GM12878 (cell line): ENCODE measurements around the gene TRIM13. TPM values are rescaled to one million over a fixed set of nuclear protein-coding genes. Genes with fewer than 3 reads are reported as not detected.

ENCODE experiments used
- ATAC-seq: fragments of 200-7000 bp; cut with Tn5 transposase; 3 replicates; pipeline ENCODE4 v1.9.1; 2020; ENCODE audit warnings: mild to moderate bottlenecking, moderate library complexity
- BruUV-seq: library from RNA; stranded (reverse); fragments of 400-500 nt; replicated peaks from 2 replicates; lab custom pipeline; 2021; lab: Mats Ljungman, UMichigan
- CTCF ChIA-PET: fragments of 300-600 bp; sonication (Branson Sonifier 250); formaldehyde crosslinking; extraction: SDS; loops from one replicate; lab custom pipeline; 2021; ENCODE audit warnings: inconsistent platforms; lab: Yijun Ruan, JAX
- POLR2A ChIA-PET: fragments of 350-600 bp; formaldehyde crosslinking; extraction: SDS; loops from one replicate; lab custom pipeline; 2021; ENCODE audit warnings: inconsistent platforms; lab: Charles Lee
- RAD21 ChIA-PET: fragments of 300-600 bp; sonication (Branson Sonifier 250); formaldehyde crosslinking; loops from one replicate; lab custom pipeline; 2023; ENCODE audit warnings: antibody characterized with exemption; ENCODE audit not compliant: unreplicated experiment; lab: Charles Lee
- SMC1A ChIA-PET: fragments of 300-600 bp; sonication (Branson Sonifier 250); formaldehyde crosslinking; loops from one replicate; lab custom pipeline; 2023; ENCODE audit not compliant: unreplicated experiment, uncharacterized antibody; lab: Charles Lee
- DNase-seq: peaks from one replicate; pipeline ENCODE4 v3.0.0-alpha.2; 2011; ENCODE audit warnings: low read depth, low spot score
- FAIRE-seq: peaks from 3 replicates; lab custom pipeline; 2011; peaks lifted over from hg19 to GRCh38; lab: Jason Lieb, UNC
- H2AFZ ChIP-seq: 2 replicates; pipeline ENCODE4 v1.6.0; 2011; ENCODE audit warnings: low read depth, low read length, control low read depth; ENCODE audit not compliant: control insufficient read depth
- H3K27ac ChIP-seq: 2 replicates; pipeline ENCODE4 v1.5.1; 2011; ENCODE audit warnings: control low read depth; ENCODE audit not compliant: control insufficient read depth, insufficient read depth
- H3K27me3 ChIP-seq, 2 experiments: replicated peaks in 1 of 2; 2 replicates each; pipeline versions ENCODE4 v1.6.0 to v1.6.1; 2011; ENCODE audit warnings: low read length in 1 of 2; ENCODE audit not compliant: control insufficient read depth in 2 of 2, insufficient read depth in 2 of 2
- H3K36me3 ChIP-seq, 2 experiments: 2 replicates each; pipeline ENCODE4 v1.5.1; 2011; ENCODE audit warnings: low read length in 1 of 2; ENCODE audit not compliant: control insufficient read depth in 2 of 2, insufficient read depth in 2 of 2
- H3K4me1 ChIP-seq: 2 replicates; pipeline ENCODE4 v1.6.1; 2011; ENCODE audit warnings: mild to moderate bottlenecking, low read length, moderate library complexity, mixed read lengths; ENCODE audit not compliant: control insufficient read depth, insufficient read depth
- H3K4me2 ChIP-seq: 2 replicates; pipeline ENCODE4 v1.6.0; 2011; ENCODE audit warnings: control low read depth; ENCODE audit not compliant: control insufficient read depth, insufficient read depth
- H3K4me3 ChIP-seq: fragments of 200-600 bp; sonication (generic); 2 replicates; pipeline ENCODE4 v1.5.1; 2016
- H3K79me2 ChIP-seq: 2 replicates; pipeline ENCODE4 v1.6.0; 2011; ENCODE audit warnings: low read length; ENCODE audit not compliant: control insufficient read depth, insufficient read depth
- H3K9ac ChIP-seq: 2 replicates; pipeline ENCODE4 v1.8.0; 2011; ENCODE audit warnings: low read length, control low read depth, mixed read lengths; ENCODE audit not compliant: control insufficient read depth, insufficient read depth
- H3K9me3 ChIP-seq: replicated peaks from 3 replicates; pipeline ENCODE4 v1.5.1; 2011; ENCODE audit warnings: mild to moderate bottlenecking, low read length; ENCODE audit not compliant: control insufficient read depth, insufficient read depth
- H4K20me1 ChIP-seq: 2 replicates; pipeline ENCODE4 v1.6.0; 2011; ENCODE audit not compliant: control insufficient read depth, insufficient read depth
- BCL11A ChIP-seq: IDR thresholded peaks from 2 replicates; pipeline ENCODE4 v1.6.1; 2011; ENCODE audit warnings: low read depth, low read length
- CBFB ChIP-seq: IDR thresholded peaks from 2 replicates; pipeline ENCODE4 v1.6.1; 2016; ENCODE audit warnings: antibody characterized with exemption, low read depth
- DPF2 ChIP-seq: fragments of 450-650 bp; IDR thresholded peaks from 2 replicates; pipeline ENCODE4 v1.6.1; 2017; ENCODE audit warnings: mild to moderate bottlenecking
- EGR1 ChIP-seq, 2 experiments: IDR thresholded peaks; 1 replicate in 1 of 2; 2 replicates in 1 of 2; pipeline ENCODE4 v1.6.1; 2011 to 2012; ENCODE audit warnings: low read depth in 2 of 2, low read length in 2 of 2, borderline replicate concordance in 1 of 2, mild to moderate bottlenecking in 1 of 2, moderate library complexity in 1 of 2
- FOS ChIP-seq: IDR thresholded peaks from 3 replicates; pipeline ENCODE4 v1.6.1; 2011; ENCODE audit warnings: borderline replicate concordance; ENCODE audit not compliant: insufficient read length; ENCODE audit errors: extremely low read depth
- FOXM1 ChIP-seq: IDR thresholded peaks from 2 replicates; pipeline ENCODE4 v1.6.1; 2012; ENCODE audit warnings: low read depth, mild to moderate bottlenecking, inconsistent platforms, low read length, moderate library complexity
- HDAC2 ChIP-seq: fragments of 200-600 bp; sonication (generic); IDR thresholded peaks from 2 replicates; pipeline ENCODE4 v1.6.1; 2017
- MAX ChIP-seq: IDR thresholded peaks from 2 replicates; pipeline ENCODE4 v1.6.1; 2012; ENCODE audit warnings: low read depth, low read length, improper control_type of control experiment
- POLR2AphosphoS5 ChIP-seq: IDR thresholded peaks from 2 replicates; pipeline ENCODE4 v1.6.1; 2011; ENCODE audit warnings: mild to moderate bottlenecking, low read length, inconsistent platforms
- RAD51 ChIP-seq: fragments of 450-650 bp; IDR thresholded peaks from 2 replicates; pipeline ENCODE4 v1.6.1; 2016; ENCODE audit warnings: moderate library complexity, mild to moderate bottlenecking, inconsistent platforms
- RB1 ChIP-seq: fragments of 450-650 bp; formaldehyde crosslinking; IDR thresholded peaks from 2 replicates; pipeline ENCODE4 v1.6.1; 2017; ENCODE audit warnings: mild to moderate bottlenecking, borderline replicate concordance
- RCOR1 ChIP-seq: conservative IDR thresholded peaks from 2 replicates; pipeline ENCODE4 v1.6.1; 2012; ENCODE audit warnings: low read depth, low read length, improper control_type of control experiment
- RFX5 ChIP-seq: IDR thresholded peaks from 2 replicates; pipeline ENCODE4 v1.6.1; 2011; ENCODE audit warnings: low read depth, low read length, improper control_type of control experiment
- SREBF2 ChIP-seq: IDR thresholded peaks from 2 replicates; pipeline ENCODE4 v1.6.1; 2012; ENCODE audit warnings: mild to moderate bottlenecking, low read length
- ZSCAN29 ChIP-seq: fragments of 450-650 bp; IDR thresholded peaks from 2 replicates; pipeline ENCODE4 v1.6.1; 2017; ENCODE audit warnings: mild to moderate bottlenecking, moderate library complexity
- WGBS: methylation state at CpG from one replicate; pipeline ENCODE4 v1.1.6; 2016; ENCODE audit warnings: low lambda C conversion rate; ENCODE audit not compliant: insufficient replicate concordance, insufficient coverage; ENCODE audit errors: missing lambda C conversion rate; 5-methylcytosine and 5-hydroxymethylcytosine counted together
- in situ Hi-C: fragments of 300-500 bp; cut with MboI; formaldehyde crosslinking; loops from 9 replicates; pipeline ENCODE4 v1.14.3; 2018; ENCODE audit warnings: mixed read lengths
- intact Hi-C: fragments of 100-400 bp; cut with micrococcal nuclease; formaldehyde crosslinking; loops from one replicate; pipeline ENCODE4 v1.14.2; 2022; ENCODE audit not compliant: unreplicated experiment
- polyA plus RNA-seq, 11 experiments: library from polyadenylated mRNA; depleted of rRNA in 4 of 11; unstranded in 6 of 11; stranded (reverse) in 5 of 11; fragments of >200 nt; fragmentation: Nextera tagmentation in 4 of 11; fragmentation: Illumina TruSeq in 1 of 11; extraction: Ambion mirVana in 4 of 11; extraction: Trizol in 1 of 11; gene quantifications; 1 replicate in 1 of 11; 2 replicates in 10 of 11; pipeline versions ENCODE4 v1.2.1 to v1.2.3, GENCODE V29; 2011 to 2016; ENCODE audit warnings: inconsistent platforms in 2 of 11, missing spikeins in 2 of 11, low read depth in 1 of 11
- total RNA-seq, 4 experiments: library from RNA; depleted of rRNA in 3 of 4; stranded (reverse); fragments of >200 nt in 3 of 4; fragmentation: Illumina TruSeq in 1 of 4; extraction: Trizol in 1 of 4; gene quantifications; 2 replicates each; pipeline versions ENCODE4 v1.2.1 to v1.2.3, GENCODE V29; 2013 to 2021

TRIM13 gene
- total and polyA plus RNA-seq, 10 of the 15 experiments (the other 5 are each of a cell fraction or from before 2014, with no cell fraction given), result 15.4 to 33.8 (median 21.0) TPM

- no peak for TF ChIP-seq EGR1 (IDR thresholded peaks at IDR 0.05; ENCODE audit: borderline replicate concordance in 1 of 2, low read depth in 2 of 2, low read length in 2 of 2)
- no peak for TF ChIP-seq BCL11A
- no peak for TF ChIP-seq FOXM1
- TF ChIP-seq RB1, result no peak
- no peak for TF ChIP-seq DPF2
- no peak for TF ChIP-seq MAX
- TF ChIP-seq SREBF2, result no peak
- no peak for TF ChIP-seq ZSCAN29
- no peak for TF ChIP-seq RAD51
- no peak for TF ChIP-seq POLR2AphosphoS5
- TF ChIP-seq HDAC2, result no peak
- no peak for TF ChIP-seq FOS
- TF ChIP-seq RCOR1, result no peak
- TF ChIP-seq RFX5, result no peak
- no peak for TF ChIP-seq CBFB
- no peak overlapping the region for H3K9ac ChIP-seq
- in situ Hi-C loops (no loop called here), intact Hi-C loops (no loop called here)
- H2AFZ ChIP-seq, result no peak overlapping the region
- DNase-seq (no peak), FAIRE-seq (no peak), ATAC-seq (no peak)
- H3K27me3 ChIP-seq, result no peaks in the 10 kb centered on the region
- RAD21 ChIA-PET, result no interaction called here
- peaks cover 17% of the 10 kb centered on the region for H3K4me1 ChIP-seq
- H3K27ac ChIP-seq, result no peak overlapping the region
- H3K4me3 ChIP-seq, result no peak overlapping the region
- 96% methylated on average over 1 of the region's 1 CpG for WGBS
- no peaks in the 10 kb centered on the region for H3K9me3 ChIP-seq
- peaks cover 0 to 7% of the 10 kb centered on the region in 2 experiments; a peak in 1 of 4 replicates for H3K36me3 ChIP-seq
- POLR2A ChIA-PET, result interaction anchor here (0.8 kb wide), 1 partner anchor 12 kb away, joined by 3 read pairs; no protein-coding TSS in a partner anchor
- SMC1A ChIA-PET, result interaction anchor here (1.0 kb wide), 1 partner anchor 14 kb away, joined by 3 read pairs; no protein-coding TSS in a partner anchor
- H4K20me1 ChIP-seq, result no peaks in the 10 kb centered on the region
- BruUV-seq, result no TSS peak
- CTCF ChIA-PET, result no interaction called here
- no peaks in the 10 kb centered on the region for H3K79me2 ChIP-seq
- H3K4me2 ChIP-seq, result no peak overlapping the region
Observed at GRCh38 chr13:50025436-50025835, 28.6 kb downstream of the TRIM13 start.
